HEK293 (cell line): ENCODE results near the gene PROK1.

ENCODE experiments used
- CTCF ChIA-PET: fragments of 350-600 bp; formaldehyde crosslinking; extraction: SDS; loops from one replicate; lab custom pipeline; 2021; ENCODE audit warnings: antibody characterized with exemption; lab: Yijun Ruan, JAX
- POLR2A ChIA-PET: fragments of 300-600 bp; formaldehyde crosslinking; extraction: SDS; loops from one replicate; lab custom pipeline; 2020; ENCODE audit warnings: antibody characterized with exemption, inconsistent platforms; lab: Yijun Ruan, JAX
- H3K27ac ChIP-seq: fragments of 200-500 bp; sonication (Bioruptor generic); 2 replicates; pipeline ENCODE4 v1.5.1; 2014; ENCODE audit warnings: low read depth, low read length, control low read depth, inconsistent platforms; ENCODE audit errors: extremely low read depth
- H3K36me3 ChIP-seq, 2 experiments: fragments of 200-500 bp in 1 of 2; sonication (Bioruptor generic) in 1 of 2; 1 replicate in 1 of 2; 2 replicates in 1 of 2; pipeline ENCODE4 v1.5.1; 2014 to 2017; ENCODE audit warnings: inconsistent platforms in 2 of 2, low read length in 2 of 2; ENCODE audit not compliant: control insufficient read depth in 2 of 2, insufficient read depth in 1 of 2
- H3K4me1 ChIP-seq: fragments of 200-500 bp; sonication (Bioruptor generic); 2 replicates; pipeline ENCODE4 v1.5.1; 2014; ENCODE audit warnings: mild to moderate bottlenecking, low read length, inconsistent platforms; ENCODE audit not compliant: control insufficient read depth, insufficient read depth
- H3K4me3 ChIP-seq: 2 replicates; pipeline ENCODE4 v1.5.1; 2011; ENCODE audit warnings: low read depth, mild to moderate bottlenecking, control low read depth, low read length, moderate library complexity
- H3K9me3 ChIP-seq: fragments of 200-500 bp; sonication (Bioruptor generic); 2 replicates; pipeline ENCODE4 v1.5.1; 2014; ENCODE audit warnings: low read depth, low read length, inconsistent platforms; ENCODE audit not compliant: control insufficient read depth, insufficient read depth
- HOXD13 ChIP-seq: sonication (generic); formaldehyde crosslinking; IDR thresholded peaks from 2 replicates; pipeline ENCODE4 v1.8.0; 2022; ENCODE audit warnings: missing genetic modification reagents, borderline replicate concordance
- PRDM1 ChIP-seq: fragments of 450-650 bp; formaldehyde crosslinking; IDR thresholded peaks from 2 replicates; pipeline ENCODE4; 2016; ENCODE audit warnings: missing biosample characterization, missing genetic modification characterization
- REPIN1 ChIP-seq: fragments of 450-650 bp; formaldehyde crosslinking; IDR thresholded peaks from 2 replicates; pipeline ENCODE4 v1.5.1; 2017; ENCODE audit warnings: missing biosample characterization, missing genetic modification characterization, low read depth
- SP2 ChIP-seq: fragments of 450-650 bp; formaldehyde crosslinking; IDR thresholded peaks from 2 replicates; pipeline ENCODE4 v1.5.1; 2016; ENCODE audit warnings: missing biosample characterization, missing genetic modification characterization
- SP3 ChIP-seq: fragments of 450-650 bp; formaldehyde crosslinking; IDR thresholded peaks from 2 replicates; pipeline ENCODE4 v1.5.1; 2016; ENCODE audit warnings: missing biosample characterization, missing genetic modification characterization
- ZBTB49 ChIP-seq: fragments of 450-650 bp; formaldehyde crosslinking; IDR thresholded peaks from 2 replicates; pipeline ENCODE4 v1.5.1; 2016; ENCODE audit warnings: missing biosample characterization, missing genetic modification characterization, low read depth
- ZNF10 ChIP-seq: fragments of 450-650 bp; formaldehyde crosslinking; IDR thresholded peaks from 2 replicates; pipeline ENCODE4 v1.5.1; 2017; ENCODE audit warnings: missing biosample characterization, missing genetic modification characterization
- ZNF140 ChIP-seq: fragments of 450-650 bp; formaldehyde crosslinking; IDR thresholded peaks from 2 replicates; pipeline ENCODE4 v1.5.1; 2016; ENCODE audit warnings: missing biosample characterization, missing genetic modification characterization
- ZNF174 ChIP-seq: fragments of 450-650 bp; formaldehyde crosslinking; IDR thresholded peaks from 2 replicates; pipeline ENCODE4 v1.5.0; 2017; ENCODE audit warnings: missing biosample characterization, mild to moderate bottlenecking, missing genetic modification characterization
- ZNF2 ChIP-seq: fragments of 450-650 bp; formaldehyde crosslinking; IDR thresholded peaks from 2 replicates; pipeline ENCODE4 v1.5.1; 2016; ENCODE audit warnings: missing biosample characterization, missing genetic modification characterization
- ZNF202 ChIP-seq: fragments of 450-650 bp; formaldehyde crosslinking; IDR thresholded peaks from 2 replicates; pipeline ENCODE4 v1.5.1; 2016; ENCODE audit warnings: missing biosample characterization, missing genetic modification characterization, borderline replicate concordance
- ZNF211 ChIP-seq: fragments of 450-650 bp; formaldehyde crosslinking; IDR thresholded peaks from 2 replicates; pipeline ENCODE4 v1.5.1; 2016; ENCODE audit warnings: low read depth, missing biosample characterization, missing genetic modification characterization
- ZNF280C ChIP-seq: fragments of 450-650 bp; formaldehyde crosslinking; IDR thresholded peaks from 2 replicates; pipeline ENCODE4 v1.5.1; 2016; ENCODE audit warnings: missing biosample characterization, missing genetic modification characterization
- ZNF341 ChIP-seq: fragments of 450-650 bp; formaldehyde crosslinking; IDR thresholded peaks from 2 replicates; pipeline ENCODE4; 2016; ENCODE audit warnings: low read depth, missing biosample characterization, missing genetic modification characterization
- ZNF488 ChIP-seq: fragments of 450-650 bp; formaldehyde crosslinking; IDR thresholded peaks from 2 replicates; pipeline ENCODE4 v1.5.1; 2016; ENCODE audit warnings: missing biosample characterization, missing genetic modification characterization
- ZNF521 ChIP-seq: fragments of 450-650 bp; formaldehyde crosslinking; IDR thresholded peaks from 2 replicates; pipeline ENCODE4 v1.5.1; 2017; ENCODE audit warnings: missing biosample characterization, mild to moderate bottlenecking, missing genetic modification characterization
- ZNF629 ChIP-seq: fragments of 450-650 bp; formaldehyde crosslinking; IDR thresholded peaks from 2 replicates; pipeline ENCODE4 v1.5.1; 2017; ENCODE audit warnings: missing biosample characterization, missing genetic modification characterization
- ZNF664 ChIP-seq: fragments of 450-650 bp; formaldehyde crosslinking; IDR thresholded peaks from 2 replicates; pipeline ENCODE4 v1.5.1; 2016; ENCODE audit warnings: missing biosample characterization, missing genetic modification characterization
- ZNF707 ChIP-seq: fragments of 450-650 bp; formaldehyde crosslinking; IDR thresholded peaks from 2 replicates; pipeline ENCODE4 v1.5.1; 2016; ENCODE audit warnings: missing biosample characterization, missing genetic modification characterization
- ZNF792 ChIP-seq: fragments of 450-650 bp; formaldehyde crosslinking; IDR thresholded peaks from 2 replicates; pipeline ENCODE4 v1.5.1; 2016; ENCODE audit warnings: missing biosample characterization, missing genetic modification characterization
- ZSCAN23 ChIP-seq: fragments of 450-650 bp; formaldehyde crosslinking; IDR thresholded peaks from 2 replicates; pipeline ENCODE4 v1.5.1; 2016; ENCODE audit warnings: missing biosample characterization, missing genetic modification characterization

PROK1 gene

GRCh38 chr1:110418729-110419128 lies 32.2 kb upstream of the PROK1 start:
- CTCF ChIA-PET = interaction anchor here (0.9 to 11.5 kb wide), 4 partner anchors 9 to 77 kb away, joined by 3 to 305 read pairs (median 4); partner anchors contain the start of gene PROK1
- no peaks in the 10 kb centered on the region for H3K9me3 ChIP-seq
- TF ChIP-seq ZNF174 (tag by site-specific recombination) (no peak), ZNF664 (tag by site-specific recombination) (0 out of 2 replicates have a peak, but pooled peaks have one; percentile 46)
- no peaks in the 10 kb centered on the region for H3K36me3 ChIP-seq
- no peaks in the 10 kb centered on the region for H3K4me1 ChIP-seq
- POLR2A ChIA-PET = no interaction called here
- H3K27ac ChIP-seq = no peak overlapping the region
- no peak overlapping the region for H3K4me3 ChIP-seq

GRCh38 chr1:110420023-110420662 lies 30.8 kb upstream of the PROK1 start:
- Histone ChIP-seq H3K27ac (no peak overlapping the region), H3K36me3 (no peaks in the 10 kb centered on the region), H3K4me1 (no peaks in the 10 kb centered on the region), H3K9me3 (no peaks in the 10 kb centered on the region), H3K4me3 (no peak overlapping the region)
- TF ChIP-seq ZSCAN23 (no peak), ZNF202 (tag by site-specific recombination) (no peak), SP3 (tag by site-specific recombination) (no peak), HOXD13 (CRISPR knock-in tag) (no peak), REPIN1 (tag by site-specific recombination) (no peak), ZBTB49 (tag by site-specific recombination) (no peak), ZNF10 (no peak), SP2 (no peak), PRDM1 (no peak), ZNF211 (tag by site-specific recombination) (no peak), ZNF488 (tag by site-specific recombination) (no peak), ZNF521 (tag by site-specific recombination) (no peak), ZNF629 (tag by site-specific recombination) (no peak), ZNF280C (no peak), ZNF341 (no peak), ZNF707 (tag by site-specific recombination) (no peak), ZNF2 (tag by site-specific recombination) (no peak), ZNF140 (tag by site-specific recombination) (no peak), ZNF792 (tag by site-specific recombination) (no peak)
- ChIA-PET CTCF (interaction anchor here (1.9 kb wide), 1 partner anchor 40 kb away, joined by 5 read pairs; no protein-coding TSS in a partner anchor), POLR2A (no interaction called here)
